ENCODE measurements around the gene SPIN2A.
"Not testable (repeated sequence)": the region's sequence is repeated elsewhere in the genome, so short reads cannot be mapped to it uniquely, and the experiment has no call there.

SPIN2A gene

GRCh38 chrX:57121162-57121755 is 15.9 kb downstream of the SPIN2A start, which contains the start of gene SPIN2B:
SPIN2B (minus strand) TSS chrX:57121548.
- peak within 1 kb of the TSS; percentile 89 for H3K27ac ChIP-seq
- TF ChIP-seq CTCF (conservative IDR thresholded peaks at IDR 0.05), result peak; percentile 32
- 0 out of 2 replicates have a peak, but pooled peaks have one; percentile 32 for TF ChIP-seq ZFX (IDR thresholded peaks at IDR 0.05)

GRCh38 chrX:57120619-57121161 is 16.5 kb downstream of the SPIN2A start:
- peak overlapping the region; percentile 89 for H3K27ac ChIP-seq

GRCh38 chrX:57119416-57119815 is 17.8 kb downstream of the SPIN2A start:
- TF ChIP-seq CTCF (conservative IDR thresholded peaks at IDR 0.05) (no peak), ZFX (IDR thresholded peaks at IDR 0.05) (no peak)
- no peak overlapping the region for H3K27ac ChIP-seq

GRCh38 chrX:57117566-57117965 is 19.6 kb downstream of the SPIN2A start:
- not testable (repeated sequence) for H3K27ac ChIP-seq

GRCh38 chrX:57104921-57105398 is 32.2 kb downstream of the SPIN2A start:
- TF ChIP-seq ZFX (IDR thresholded peaks at IDR 0.05), result no peak
- TF ChIP-seq CTCF (conservative IDR thresholded peaks at IDR 0.05), result no peak
- no peak overlapping the region for H3K27ac ChIP-seq

- H3K27ac ChIP-seq, result no peak overlapping the region
- no peak for TF ChIP-seq ZFX (IDR thresholded peaks at IDR 0.05)
- no peak for TF ChIP-seq CTCF (conservative IDR thresholded peaks at IDR 0.05)
Observed at GRCh38 chrX:57104406-57104805, 32.8 kb downstream of the SPIN2A start.

GRCh38 chrX:57103489-57103888 is 33.7 kb downstream of the SPIN2A start:
- TF ChIP-seq CTCF (conservative IDR thresholded peaks at IDR 0.05) (no peak), ZFX (IDR thresholded peaks at IDR 0.05) (no peak)
- H3K27ac ChIP-seq, result no peak overlapping the region

- H3K27ac ChIP-seq, result not testable (repeated sequence)
Observed at GRCh38 chrX:57102918-57103317, 34.3 kb downstream of the SPIN2A start.

Data from C4-2B (cell line).